ENCODE measurements around the gene TSPYL1. TPM values are rescaled to one million over a fixed set of nuclear protein-coding genes. Genes with fewer than 3 reads are reported as not detected.
"Not testable (repeated sequence)": the region's sequence is repeated elsewhere in the genome, so short reads cannot be mapped to it uniquely, and the experiment has no call there.

The TSPYL1 gene
- total and polyA plus RNA-seq, 2 donors: 56.0 to 66.7 TPM

DNA sequence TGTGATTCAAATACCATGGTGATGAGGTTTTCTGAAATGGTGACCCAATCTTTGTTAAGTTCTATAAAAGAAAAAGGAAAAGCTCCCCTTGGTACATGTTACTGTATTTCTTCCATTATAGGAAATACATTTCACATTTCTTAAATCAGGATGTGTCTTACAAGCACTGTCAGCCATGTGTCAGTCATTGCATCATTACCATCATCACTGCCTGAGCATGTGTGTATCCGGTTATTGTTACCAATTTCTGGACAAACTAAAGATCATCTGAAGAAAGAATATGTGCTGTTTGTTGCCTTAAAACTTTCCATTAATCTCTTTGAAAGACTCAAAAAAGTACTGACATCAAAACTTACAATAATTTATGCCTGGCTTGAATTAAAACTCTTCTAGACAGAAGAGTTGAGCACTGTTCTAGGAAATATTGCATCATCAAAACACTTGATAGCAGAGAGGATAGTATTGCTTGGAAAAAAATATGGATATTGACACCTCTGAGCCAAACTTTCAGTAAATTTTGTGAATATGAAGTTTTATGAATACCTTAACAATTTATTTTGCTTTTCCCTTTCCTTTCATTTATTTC, 7.1 kb upstream of the TSPYL1 start:
- H3K36me3 ChIP-seq (ENCODE audit: insufficient read depth): no peaks in the 10 kb centered on the region
- no peaks in the 10 kb centered on the region for H3K4me1 ChIP-seq (ENCODE audit: insufficient read depth)
- H3K4me3 ChIP-seq (ENCODE audit: low read depth, low read length): no peak overlapping the region
- 90% methylated on average over 1 of the region's 1 CpG for WGBS
- DNase-seq (ENCODE audit: extremely low spot score): no peak
- H3K27ac ChIP-seq (ENCODE audit: low read depth): no peak overlapping the region

DNA sequence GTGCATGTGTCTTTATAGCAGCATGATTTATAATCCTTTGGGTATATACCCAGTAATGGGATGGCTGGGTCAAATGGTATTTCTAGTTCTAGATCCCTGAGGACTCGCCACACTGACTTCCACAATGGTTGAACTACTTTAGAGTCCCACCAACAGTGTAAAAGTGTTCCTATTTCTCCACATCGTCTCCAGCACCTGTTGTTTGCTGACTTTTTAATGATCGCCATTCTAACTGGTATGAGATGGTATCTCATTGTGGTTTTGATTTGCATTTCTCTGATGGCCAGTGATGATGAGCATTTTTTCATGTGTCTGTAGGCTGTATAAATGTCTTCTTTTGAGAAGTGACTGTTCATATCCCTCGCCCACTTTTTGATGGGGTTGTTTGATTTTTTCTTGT, 5.3 kb upstream of the TSPYL1 start:
- H3K36me3 ChIP-seq (ENCODE audit: insufficient read depth); H3K27ac ChIP-seq (ENCODE audit: low read depth); H3K4me3 ChIP-seq (ENCODE audit: low read depth, low read length); DNase-seq (ENCODE audit: extremely low spot score); H3K4me1 ChIP-seq (ENCODE audit: insufficient read depth): not testable (repeated sequence)
- WGBS: 96% methylated on average over 4 of the region's 4 CpGs

DNA sequence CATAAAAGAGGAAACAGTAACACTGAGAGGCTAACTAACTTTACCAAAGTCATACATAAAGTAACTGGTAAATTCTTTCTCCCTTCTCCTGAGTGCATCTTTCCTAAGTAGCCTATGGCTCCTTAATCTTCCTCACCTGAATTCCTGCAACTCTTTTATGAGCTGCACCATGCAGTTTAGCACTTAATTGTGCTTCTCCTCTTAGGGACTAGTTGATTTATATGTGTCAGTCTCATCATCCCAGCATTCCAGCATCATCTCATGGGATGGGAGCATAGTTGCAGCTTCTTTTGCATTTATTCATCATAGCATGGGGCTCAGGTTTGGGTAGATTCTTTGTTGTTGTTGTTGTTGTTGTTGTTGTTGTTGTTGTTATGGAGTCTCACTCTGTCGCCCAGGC, 3.5 kb upstream of the TSPYL1 start:
- no peak for DNase-seq (ENCODE audit: extremely low spot score)
- no peak overlapping the region for H3K4me3 ChIP-seq (ENCODE audit: low read depth, low read length)
- no peak overlapping the region for H3K27ac ChIP-seq (ENCODE audit: low read depth)
- WGBS: 60% methylated on average over 1 of the region's 1 CpG
- H3K4me1 ChIP-seq (ENCODE audit: insufficient read depth): no peaks in the 10 kb centered on the region
- H3K36me3 ChIP-seq (ENCODE audit: insufficient read depth): no peaks in the 10 kb centered on the region

DNA sequence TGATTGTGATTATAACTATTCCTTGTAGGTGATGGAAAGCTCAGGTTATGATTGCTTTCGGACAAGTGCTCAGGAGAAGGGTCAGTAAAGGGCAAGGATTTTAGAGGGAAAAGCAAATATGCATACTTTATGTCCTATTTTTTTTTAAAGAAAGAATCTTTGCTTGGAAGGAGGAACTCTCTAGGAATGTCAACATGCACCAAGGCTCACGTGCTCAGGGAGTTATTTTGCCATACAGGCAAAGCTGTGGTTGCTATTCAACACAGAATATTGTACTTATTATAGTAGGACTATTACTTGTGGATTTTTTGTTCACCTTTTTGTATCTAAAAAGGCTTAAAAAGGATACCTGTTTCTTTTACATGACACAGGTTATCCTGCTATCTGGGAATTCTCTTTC, 3.0 kb upstream of the TSPYL1 start:
- Histone ChIP-seq H3K27ac (ENCODE audit: low read depth) (no peak overlapping the region), H3K4me3 (ENCODE audit: low read depth, low read length) (no peak overlapping the region), H3K36me3 (ENCODE audit: insufficient read depth) (no peaks in the 10 kb centered on the region), H3K4me1 (ENCODE audit: insufficient read depth) (no peaks in the 10 kb centered on the region)
- no peak for DNase-seq (ENCODE audit: extremely low spot score)
- 74% methylated on average over 2 of the region's 2 CpGs for WGBS

DNA sequence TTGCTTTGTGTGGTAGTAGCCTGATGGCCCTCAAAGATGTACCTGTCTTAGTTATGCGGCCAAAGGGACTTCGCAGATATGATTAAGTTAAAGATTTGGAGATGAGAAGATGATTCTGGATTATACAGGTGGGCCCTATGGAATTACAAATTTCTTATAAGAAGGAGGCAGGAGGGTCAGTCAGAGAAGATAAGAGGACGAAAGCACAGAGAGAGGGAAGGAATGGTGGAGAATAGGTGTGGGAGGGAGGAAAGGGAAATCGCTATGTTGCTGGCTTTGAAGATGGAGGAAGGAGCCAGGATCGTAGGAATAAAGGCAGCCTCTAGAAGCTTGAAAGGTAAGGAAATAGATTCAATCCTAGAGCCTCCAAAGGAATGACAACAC, 1.2 kb upstream of the TSPYL1 start:
- no peaks in the 10 kb centered on the region for H3K36me3 ChIP-seq (ENCODE audit: insufficient read depth)
- no peak for DNase-seq (ENCODE audit: extremely low spot score)
- H3K27ac ChIP-seq (ENCODE audit: low read depth): no peak overlapping the region
- H3K4me1 ChIP-seq (ENCODE audit: insufficient read depth): no peaks in the 10 kb centered on the region
- H3K4me3 ChIP-seq (ENCODE audit: low read depth, low read length): no peak overlapping the region
- WGBS: 87% methylated on average over 5 of the region's 5 CpGs

DNA sequence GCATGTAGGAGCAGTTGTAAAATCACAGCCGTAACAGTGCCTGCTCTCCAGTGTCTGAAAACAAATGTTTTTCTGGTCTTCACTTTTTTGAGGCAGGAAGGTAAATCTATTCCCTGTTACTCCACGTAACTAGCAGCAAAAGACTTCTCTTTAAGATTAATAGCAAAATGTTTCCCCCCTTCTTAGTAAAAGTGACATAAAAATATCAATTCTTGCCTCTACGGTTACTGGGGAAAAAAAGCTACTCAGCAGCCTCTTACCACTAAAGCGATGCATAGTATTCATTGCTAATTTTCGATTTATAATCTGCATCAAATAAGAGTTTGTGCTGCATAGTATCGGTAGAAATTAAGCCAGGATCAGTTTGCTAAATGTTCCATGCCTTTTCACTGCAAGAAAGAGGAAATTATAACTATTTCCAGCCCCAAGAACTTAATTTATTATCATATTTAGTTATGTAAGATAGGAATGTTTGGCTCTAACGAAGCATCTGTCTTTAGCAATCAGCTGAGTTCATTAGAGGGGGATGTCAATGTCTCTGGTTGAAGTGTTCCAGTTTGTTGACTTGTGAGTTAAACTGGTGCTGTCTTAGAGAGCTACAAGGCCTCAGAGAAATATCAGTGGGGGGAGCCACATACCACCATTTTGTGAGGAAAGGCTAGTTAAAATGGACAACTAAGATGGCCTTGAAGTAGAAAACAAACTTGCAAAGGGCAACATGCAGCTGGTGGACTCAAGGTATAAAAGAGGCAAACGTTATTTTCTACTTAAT, 617 bp upstream of the TSPYL1 start:
- WGBS: 13% methylated on average over 8 of the region's 8 CpGs
- peak overlapping the region; percentile 89 for H3K27ac ChIP-seq (ENCODE audit: low read depth)
- H3K4me3 ChIP-seq (ENCODE audit: low read depth, low read length): peak overlapping the region; percentile 68
- no peak for DNase-seq (ENCODE audit: extremely low spot score)
- no peaks in the 10 kb centered on the region for H3K36me3 ChIP-seq (ENCODE audit: insufficient read depth)
- no peaks in the 10 kb centered on the region for H3K4me1 ChIP-seq (ENCODE audit: insufficient read depth)

DNA sequence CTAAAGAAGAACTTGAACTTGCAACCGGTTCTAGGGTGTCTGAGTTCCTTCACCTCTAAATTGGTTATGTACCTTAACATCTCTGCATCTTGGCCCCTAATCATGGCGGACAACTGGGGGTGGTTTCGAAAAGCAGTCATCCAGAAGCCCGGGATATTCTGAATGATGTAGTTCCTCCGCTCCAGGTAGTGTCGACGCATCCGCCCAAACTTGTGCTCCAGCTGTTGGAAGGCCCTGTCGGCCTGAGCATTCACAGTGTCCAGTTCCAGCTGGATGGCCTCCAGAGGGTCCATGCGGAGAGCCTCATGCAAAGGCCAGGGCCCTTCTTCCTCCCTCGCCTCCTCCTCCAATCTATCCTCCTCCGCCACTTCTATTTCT, 887 bp downstream of the TSPYL1 start:
- DNase-seq (ENCODE audit: extremely low spot score): no peak
- no peaks in the 10 kb centered on the region for H3K4me1 ChIP-seq (ENCODE audit: insufficient read depth)
- peaks cover 3% of the 10 kb centered on the region for H3K36me3 ChIP-seq (ENCODE audit: insufficient read depth)
- peak overlapping the region; percentile 68 for H3K4me3 ChIP-seq (ENCODE audit: low read depth, low read length)
- peak overlapping the region; percentile 98 for H3K27ac ChIP-seq (ENCODE audit: low read depth)
- 9% methylated on average over 12 of the region's 12 CpGs for WGBS

DNA sequence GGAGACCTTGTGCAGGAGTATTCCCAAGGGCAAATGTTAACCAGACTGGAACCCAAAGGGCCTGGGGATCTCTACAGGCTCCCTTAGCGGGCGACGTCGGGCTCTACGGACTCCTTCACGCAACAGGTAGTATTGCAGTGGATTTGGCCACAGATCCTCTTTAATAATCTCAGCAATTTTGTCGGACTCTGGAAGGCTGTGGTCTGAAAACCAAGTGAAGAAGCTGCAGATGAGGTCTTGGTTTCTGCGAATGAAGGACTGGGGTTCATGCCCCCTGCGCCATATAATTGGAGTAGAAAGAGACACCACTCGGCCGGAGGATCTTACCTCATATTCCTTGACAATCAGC, 1.3 kb downstream of the TSPYL1 start:
- H3K4me1 ChIP-seq (ENCODE audit: insufficient read depth): no peaks in the 10 kb centered on the region
- peak overlapping the region; percentile 68 for H3K4me3 ChIP-seq (ENCODE audit: low read depth, low read length)
- no peak overlapping the region for H3K27ac ChIP-seq (ENCODE audit: low read depth)
- WGBS: 78% methylated on average over 11 of the region's 11 CpGs
- H3K36me3 ChIP-seq (ENCODE audit: insufficient read depth): peaks cover 3% of the 10 kb centered on the region
- no peak for DNase-seq (ENCODE audit: extremely low spot score)

DNA sequence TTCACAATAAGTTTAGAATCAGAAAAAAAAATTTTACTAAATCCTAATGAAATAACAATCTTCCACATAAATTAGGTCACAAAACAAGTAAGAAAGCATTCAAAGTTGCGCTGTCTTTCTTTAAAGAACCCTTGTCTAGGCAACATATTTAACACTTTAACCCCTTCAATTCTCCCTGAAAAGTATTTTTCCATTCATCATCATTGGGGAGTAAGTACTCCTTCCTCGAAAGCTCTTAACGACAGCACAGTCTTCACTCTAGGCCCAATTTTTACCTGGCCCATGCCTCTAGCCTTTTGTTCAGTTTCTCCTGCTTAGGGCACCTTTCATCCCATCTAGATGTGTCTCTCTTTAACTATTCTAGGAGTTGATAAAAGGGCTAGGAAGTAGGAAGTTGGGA, 2.6 kb downstream of the TSPYL1 start:
- DNase-seq (ENCODE audit: extremely low spot score): no peak
- H3K4me3 ChIP-seq (ENCODE audit: low read depth, low read length): peak overlapping the region; percentile 52
- H3K4me1 ChIP-seq (ENCODE audit: insufficient read depth): no peaks in the 10 kb centered on the region
- no peak overlapping the region for H3K27ac ChIP-seq (ENCODE audit: low read depth)
- WGBS: 28% methylated on average over 3 of the region's 3 CpGs
- H3K36me3 ChIP-seq (ENCODE audit: insufficient read depth): peaks cover 3% of the 10 kb centered on the region

DNA sequence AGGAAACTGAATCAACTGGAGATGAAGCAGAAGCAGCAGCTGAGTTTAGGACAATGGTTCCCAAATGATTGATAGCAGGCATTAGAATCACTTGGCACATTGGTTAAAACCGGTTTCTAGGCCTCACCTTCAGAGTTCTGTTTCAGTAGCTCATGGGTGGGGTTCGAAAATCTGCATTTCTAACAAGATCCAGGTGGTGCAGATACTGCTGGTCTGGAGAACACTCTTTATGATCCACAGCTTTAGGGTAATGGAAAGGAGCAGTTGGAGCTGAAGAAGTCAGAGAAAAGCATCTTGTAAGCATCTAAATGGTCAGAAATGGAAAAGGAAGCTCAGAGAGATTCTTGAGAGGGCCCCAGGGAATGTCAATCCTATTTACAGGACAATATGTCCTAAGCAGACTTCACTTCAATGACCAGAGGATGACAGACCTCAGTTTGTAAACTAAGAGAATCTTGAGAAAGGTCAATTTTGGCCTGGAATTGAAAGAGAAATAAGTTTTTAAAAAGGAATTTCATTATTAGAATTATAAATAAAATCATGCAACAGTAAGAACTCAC, 8.5 kb downstream of the TSPYL1 start:
- Histone ChIP-seq H3K4me1 (ENCODE audit: insufficient read depth) (no peaks in the 10 kb centered on the region), H3K36me3 (ENCODE audit: insufficient read depth) (peaks cover 3% of the 10 kb centered on the region), H3K27ac (ENCODE audit: low read depth) (no peak overlapping the region), H3K4me3 (ENCODE audit: low read depth, low read length) (no peak overlapping the region)
- 59% methylated on average over 2 of the region's 2 CpGs for WGBS
- no peak for DNase-seq (ENCODE audit: extremely low spot score)

DNA sequence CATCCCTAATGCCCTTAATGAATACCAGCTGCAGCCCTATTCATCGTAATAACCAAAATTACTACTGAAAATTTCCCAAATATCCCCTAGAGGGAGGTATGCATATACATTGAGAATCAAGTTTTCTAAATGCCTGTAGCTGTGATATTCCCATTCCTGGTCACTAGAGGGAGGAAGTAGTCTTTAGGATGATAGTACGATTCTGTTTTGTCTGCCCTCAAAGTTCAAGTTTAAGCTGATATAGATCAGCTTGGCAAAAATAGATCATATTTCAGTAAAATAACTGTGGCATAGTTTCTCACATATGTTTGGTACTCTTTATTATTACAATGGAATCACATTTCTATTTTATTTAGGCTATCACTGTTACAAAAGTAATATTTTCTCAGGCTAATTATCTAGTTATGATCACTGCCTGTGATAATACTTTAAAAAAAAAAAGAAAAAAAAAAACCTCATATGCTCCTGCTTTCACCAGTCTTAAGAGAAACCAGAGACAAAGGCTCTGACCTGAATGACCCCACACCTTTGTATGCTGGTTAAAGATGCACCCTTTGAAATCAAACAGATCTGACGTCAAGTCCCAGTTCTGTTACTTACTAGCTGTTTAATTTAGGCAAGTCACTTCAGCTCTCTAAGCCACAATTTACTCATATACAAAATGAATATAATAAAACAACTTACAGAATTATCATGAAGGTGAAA, 11.0 kb downstream of the TSPYL1 start:
- H3K27ac ChIP-seq (ENCODE audit: low read depth): no peak overlapping the region
- DNase-seq (ENCODE audit: extremely low spot score): no peak
- 29% methylated on average over 3 of the region's 3 CpGs for WGBS

DNA sequence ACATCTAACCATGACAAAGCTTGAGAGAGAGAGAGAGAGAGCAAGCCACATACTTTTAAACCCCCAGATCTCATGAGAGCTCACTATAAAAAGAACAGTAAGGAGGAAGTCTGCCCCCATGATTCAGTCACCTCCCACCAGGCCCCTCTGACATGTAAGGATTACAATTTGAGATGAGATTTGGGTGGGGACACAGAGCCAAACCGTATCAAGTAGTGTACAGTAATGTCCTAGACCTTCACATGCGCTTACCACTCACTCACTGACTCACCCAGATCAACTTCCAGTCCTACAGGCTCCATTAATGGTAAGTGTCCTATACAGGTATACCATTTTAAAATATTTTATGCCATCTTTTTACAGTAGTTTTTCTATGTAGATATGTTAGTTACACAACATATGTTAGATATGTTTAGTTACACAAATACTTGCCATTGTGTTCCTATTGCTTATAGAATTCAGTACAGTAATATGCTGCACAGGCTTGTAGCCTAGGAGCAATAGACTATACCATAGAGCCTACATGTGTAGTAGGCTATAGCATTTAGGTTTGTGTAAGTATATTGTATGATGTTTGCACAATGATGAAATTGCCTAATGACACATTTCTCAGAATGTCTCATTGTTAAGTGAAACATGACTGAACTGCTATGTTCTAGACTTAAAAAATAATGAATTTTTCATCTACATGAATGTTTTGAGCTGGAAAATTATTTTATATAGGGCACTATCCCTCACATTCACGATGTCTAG, 11.7 kb downstream of the TSPYL1 start:
- WGBS: 47% methylated on average over 3 of the region's 3 CpGs
- H3K36me3 ChIP-seq (ENCODE audit: insufficient read depth): no peaks in the 10 kb centered on the region
- H3K4me1 ChIP-seq (ENCODE audit: insufficient read depth): no peaks in the 10 kb centered on the region
- H3K27ac ChIP-seq (ENCODE audit: low read depth): no peak overlapping the region
- no peak for DNase-seq (ENCODE audit: extremely low spot score)
- no peak overlapping the region for H3K4me3 ChIP-seq (ENCODE audit: low read depth, low read length)

More for the DNA sequence above, 11.0 kb downstream of the TSPYL1 start:
- Histone ChIP-seq H3K4me1 (ENCODE audit: insufficient read depth) (no peaks in the 10 kb centered on the region), H3K4me3 (ENCODE audit: low read depth, low read length) (no peak overlapping the region), H3K36me3 (ENCODE audit: insufficient read depth) (no peaks in the 10 kb centered on the region)

DNA sequence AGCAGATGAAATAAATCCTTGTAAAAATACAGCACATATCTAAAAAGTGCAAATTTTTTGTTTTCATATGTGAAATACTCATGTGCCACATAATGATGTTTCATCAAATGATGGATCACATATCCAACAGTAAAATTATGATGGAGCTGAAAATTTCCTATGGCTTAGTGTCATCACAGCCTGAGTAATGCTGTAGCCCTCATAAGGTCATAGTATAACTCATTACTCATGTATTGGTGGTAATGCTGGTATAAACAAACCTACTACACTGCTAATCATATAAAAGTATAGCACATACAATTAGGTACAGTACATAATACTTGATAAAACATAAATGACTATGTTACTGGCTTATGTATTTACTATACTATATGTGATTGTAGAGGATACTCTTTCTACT, 12.9 kb downstream of the TSPYL1 start:
- Histone ChIP-seq H3K27ac (ENCODE audit: low read depth) (no peak overlapping the region), H3K4me1 (ENCODE audit: insufficient read depth) (no peaks in the 10 kb centered on the region), H3K4me3 (ENCODE audit: low read depth, low read length) (no peak overlapping the region), H3K36me3 (ENCODE audit: insufficient read depth) (no peaks in the 10 kb centered on the region)
- no peak for DNase-seq (ENCODE audit: extremely low spot score)

Measured in urinary bladder (tissue), 4 donors.